Fibroblast of skin of left quadriceps (primary cell): ENCODE measurements around the gene KLK13.

ENCODE experiments used
- DNase-seq, 2 experiments: peaks; one replicate each; pipeline ENCODE4 v3.0.0-alpha.2; 2013; ENCODE audit warnings: low read depth in 2 of 2

Gene KLK13

GRCh38 chr19:51060973-51061372, 3.9 kb downstream of the KLK13 start:
- DNase-seq, result no peak

GRCh38 chr19:51060336-51060735, 4.6 kb downstream of the KLK13 start:
- no peak for DNase-seq

GRCh38 chr19:51059715-51060114, 5.2 kb downstream of the KLK13 start:
- no peak for DNase-seq

GRCh38 chr19:51055866-51056265, 9.0 kb downstream of the KLK13 start:
- DNase-seq, result no peak

- no peak for DNase-seq
Measured at GRCh38 chr19:51047031-51047335, 17.9 kb downstream of the KLK13 start.

- no peak for DNase-seq
Measured at GRCh38 chr19:51044327-51044726, 20.6 kb downstream of the KLK13 start.

GRCh38 chr19:51043497-51043896, 21.4 kb downstream of the KLK13 start:
- DNase-seq, result no peak

- no peak for DNase-seq
Measured at GRCh38 chr19:51040151-51040550, 24.7 kb downstream of the KLK13 start.

GRCh38 chr19:51036519-51036918, 28.4 kb downstream of the KLK13 start:
- no peak for DNase-seq

- DNase-seq, result no peak
Measured at GRCh38 chr19:51034704-51035103, 30.2 kb downstream of the KLK13 start, which contains the start of gene KLK12. KLK12 (minus strand) TSS chr19:51035002; CDS start chr19:51034621, 381 bp downstream.

- DNase-seq, result no peak
Measured at GRCh38 chr19:51031880-51032225, 33.0 kb downstream of the KLK13 start.

GRCh38 chr19:51031220-51031879, 33.5 kb downstream of the KLK13 start:
- no peak for DNase-seq

GRCh38 chr19:51030631-51031030, 34.3 kb downstream of the KLK13 start:
- DNase-seq, result no peak

GRCh38 chr19:51029718-51030117, 35.2 kb downstream of the KLK13 start:
- DNase-seq, result no peak

- DNase-seq, result no peak
Measured at GRCh38 chr19:51027873-51028272, 37.0 kb downstream of the KLK13 start.

- DNase-seq, result no peak
Measured at GRCh38 chr19:51027126-51027806, 37.6 kb downstream of the KLK13 start.

GRCh38 chr19:51026554-51026831, 38.4 kb downstream of the KLK13 start, which contains the start of gene KLK11:
KLK11 (minus strand) TSS chr19:51026616; CDS start chr19:51025631, 985 bp downstream.
- DNase-seq, result no peak

- DNase-seq, result no peak
Measured at GRCh38 chr19:51025809-51026553, 38.9 kb downstream of the KLK13 start.

- DNase-seq, result no peak
Measured at GRCh38 chr19:51025401-51025800, 39.5 kb downstream of the KLK13 start.

- no peak for DNase-seq
Measured at GRCh38 chr19:51024924-51025323, 40.0 kb downstream of the KLK13 start.

GRCh38 chr19:51023946-51024345, 40.9 kb downstream of the KLK13 start:
- DNase-seq, result no peak

GRCh38 chr19:51022526-51022925, 42.4 kb downstream of the KLK13 start:
- no peak for DNase-seq

GRCh38 chr19:51020988-51021651, 43.8 kb downstream of the KLK13 start:
- peak; percentile 9 to 11 for DNase-seq
